ENCODE measurements around the gene COMMD1.
"Not testable (repeated sequence)": the region's sequence is repeated elsewhere in the genome, so short reads cannot be mapped to it uniquely, and the experiment has no call there.

COMMD1 gene

DNA sequence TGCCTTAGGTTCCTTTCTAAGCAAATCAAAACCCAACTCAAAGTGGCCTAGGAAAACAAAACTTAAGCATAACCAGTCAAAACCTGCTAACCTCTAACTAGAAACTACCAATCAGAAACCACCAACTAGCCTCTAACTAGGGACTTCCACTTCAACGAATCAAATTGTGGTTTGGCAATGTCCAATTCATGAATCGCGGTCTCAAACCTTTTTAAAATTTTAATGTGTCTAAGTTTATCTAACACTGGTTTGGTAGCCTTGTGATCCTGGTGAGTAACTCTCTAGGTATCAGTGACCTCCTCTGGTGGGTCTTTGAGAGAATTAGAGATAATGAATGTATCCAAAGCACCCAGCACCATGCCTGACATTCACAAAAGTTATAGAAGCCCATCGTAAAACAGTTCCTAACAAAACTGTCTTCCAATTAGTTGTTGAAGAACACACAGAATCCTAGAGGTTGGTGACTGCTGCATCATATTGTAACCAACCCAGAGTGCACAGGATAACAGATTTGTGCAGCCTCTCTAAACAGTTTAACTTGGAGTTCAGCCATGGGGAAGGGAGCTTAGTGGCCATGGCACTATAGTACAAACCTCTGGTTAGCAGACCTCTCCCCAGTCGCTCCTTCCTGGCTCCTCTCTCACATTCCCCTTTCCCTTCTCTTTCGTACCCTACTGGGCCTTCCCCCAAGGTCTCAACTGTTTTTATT lies 245.3 kb downstream of the COMMD1 start:
- H3K4me3 ChIP-seq (ENCODE audit: control insufficient read depth, low read depth, low read length): no peak overlapping the region
- TF ChIP-seq CTCF (conservative IDR thresholded peaks at IDR 0.05; ENCODE audit: control insufficient read depth, insufficient read depth, low read depth, low read length): no peak
- peak; percentile 37 for DNase-seq (ENCODE audit: low read depth)

DNA sequence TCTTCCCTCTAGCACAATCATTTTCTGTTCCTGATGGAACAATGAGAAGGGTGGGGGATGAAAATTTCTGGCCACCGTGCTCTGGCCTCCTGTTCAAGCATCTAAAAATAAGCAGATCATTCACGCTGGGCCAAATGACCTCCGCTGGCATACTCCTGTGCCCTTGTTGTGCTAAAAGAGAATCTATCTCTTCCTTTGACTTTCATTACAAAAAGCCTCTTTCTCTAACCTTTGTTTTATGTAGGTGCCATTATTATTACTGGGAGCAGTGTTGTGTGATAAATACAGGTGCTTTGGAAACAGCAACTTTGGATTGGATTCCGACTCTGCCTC lies 245.8 kb downstream of the COMMD1 start:
- H3K4me3 ChIP-seq (ENCODE audit: control insufficient read depth, low read depth, low read length): no peak overlapping the region
- no peak for TF ChIP-seq CTCF (conservative IDR thresholded peaks at IDR 0.05; ENCODE audit: control insufficient read depth, insufficient read depth, low read depth, low read length)
- no peak for DNase-seq (ENCODE audit: low read depth)

DNA sequence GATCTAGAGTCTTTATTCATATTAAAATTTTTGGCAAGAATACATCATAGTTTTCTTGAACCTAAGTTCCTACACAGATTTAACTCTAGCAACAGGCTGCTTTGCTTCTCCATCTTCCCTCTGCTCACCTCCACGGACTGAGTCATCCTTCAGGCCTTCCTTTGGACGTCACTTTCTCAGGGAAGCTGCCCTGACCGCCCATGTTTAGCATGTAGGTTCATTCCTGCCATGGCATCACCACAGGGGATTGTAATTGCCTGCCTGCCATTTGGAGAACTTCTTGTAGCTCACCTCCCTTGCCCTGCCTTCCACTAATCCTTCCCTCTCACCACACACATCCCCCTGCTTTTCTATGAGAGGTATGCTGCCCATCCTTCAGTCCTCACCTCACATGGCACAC lies 246.5 kb downstream of the COMMD1 start:
- peak; percentile 46 for DNase-seq (ENCODE audit: low read depth)
- TF ChIP-seq CTCF (conservative IDR thresholded peaks at IDR 0.05; ENCODE audit: control insufficient read depth, insufficient read depth, low read depth, low read length): no peak

GRCh38 chr2:62156861-62157496 lies 251.5 kb downstream of the COMMD1 start:
- no peak for DNase-seq (ENCODE audit: low read depth)
- no peak for TF ChIP-seq CTCF (conservative IDR thresholded peaks at IDR 0.05; ENCODE audit: control insufficient read depth, insufficient read depth, low read depth, low read length)
- no peak overlapping the region for H3K4me3 ChIP-seq (ENCODE audit: control insufficient read depth, low read depth, low read length)

More for the DNA sequence above, 246.5 kb downstream of the COMMD1 start:
- H3K4me3 ChIP-seq (ENCODE audit: control insufficient read depth, low read depth, low read length): no peak overlapping the region

- no peak for TF ChIP-seq CTCF (conservative IDR thresholded peaks at IDR 0.05; ENCODE audit: control insufficient read depth, insufficient read depth, low read depth, low read length)
- DNase-seq (ENCODE audit: low read depth): no peak
- no peak overlapping the region for H3K4me3 ChIP-seq (ENCODE audit: control insufficient read depth, low read depth, low read length)
These were observed 253.1 kb downstream of the COMMD1 start for GRCh38 chr2:62158444-62159121.

DNA sequence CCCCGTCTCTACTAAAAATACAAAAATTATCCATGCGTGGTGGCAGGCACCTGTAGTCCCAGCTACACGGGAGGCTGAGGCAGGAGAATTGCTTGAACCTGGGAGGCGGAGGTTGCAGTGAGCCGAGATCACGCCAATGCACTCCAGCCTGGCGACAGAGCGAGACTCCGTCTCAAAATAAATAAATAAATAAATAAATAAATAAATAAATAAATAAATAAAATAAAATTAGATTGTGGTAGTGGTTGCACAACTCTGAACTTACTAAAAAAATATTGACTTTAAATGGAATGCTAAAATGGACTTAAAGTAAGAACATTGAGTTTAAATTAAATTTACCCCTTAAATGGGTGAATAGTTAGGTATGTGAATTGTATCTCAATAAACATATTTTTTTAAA lies 255.2 kb downstream of the COMMD1 start:
- not testable (repeated sequence) for H3K4me3 ChIP-seq (ENCODE audit: control insufficient read depth, low read depth, low read length); DNase-seq (ENCODE audit: low read depth)

- H3K4me3 ChIP-seq (ENCODE audit: control insufficient read depth, low read depth, low read length): no peak overlapping the region
- TF ChIP-seq CTCF (conservative IDR thresholded peaks at IDR 0.05; ENCODE audit: control insufficient read depth, insufficient read depth, low read depth, low read length): no peak
- DNase-seq (ENCODE audit: low read depth): no peak
These were observed 257.8 kb downstream of the COMMD1 start for GRCh38 chr2:62163106-62163831.
